ENCODE results near the gene PRKACB. TPM values are rescaled to one million over a fixed set of nuclear protein-coding genes. Genes with fewer than 3 reads are reported as not detected.

The PRKACB gene
- total RNA-seq, 1 experiment from 2014 or later, result 3.4 TPM

- H3K27me3 ChIP-seq (replicated peaks; ENCODE audit: control insufficient read depth, insufficient read depth, low read length), result no peaks in the 10 kb centered on the region
- Mint-ChIP-seq H3K27ac (ENCODE audit: unreplicated experiment) (no peak overlapping the region), H3K4me3 (ENCODE audit: unreplicated experiment) (no peak overlapping the region), H3K4me1 (ENCODE audit: low read depth, unreplicated experiment) (peaks cover 8% of the 10 kb centered on the region), H3K9me3 (ENCODE audit: unreplicated experiment) (no peaks in the 10 kb centered on the region), H3K27me3 (ENCODE audit: insufficient read depth, unreplicated experiment) (no peaks in the 10 kb centered on the region), H3K36me3 (ENCODE audit: insufficient read depth, unreplicated experiment) (no peaks in the 10 kb centered on the region)
- intact Hi-C loops (cut with micrococcal nuclease; ENCODE audit: unreplicated experiment), result no loop called here
- ChIA-PET POLR2A (no interaction called here), CTCF (no interaction called here)
- no peaks in the 10 kb centered on the region for H3K9me3 ChIP-seq
- no peak overlapping the region for H3K4me3 ChIP-seq (ENCODE audit: low read depth, low read length)
- no peak for TF ChIP-seq CTCF (IDR thresholded peaks at IDR 0.05; ENCODE audit: insufficient read depth in 1 of 2, low read depth in 1 of 2, low read length in 1 of 2, severe bottlenecking in 1 of 2, unreplicated experiment in 1 of 2)
- BruUV-seq (replicated peaks), result no TSS peak
- DNase-seq, result no peak
- peaks cover 4% of the 10 kb centered on the region for H3K4me1 ChIP-seq
- no peaks in the 10 kb centered on the region for H3K36me3 ChIP-seq (ENCODE audit: control insufficient read depth, insufficient read depth, low read length)
Measured at GRCh38 chr1:84170171-84170570, 26.1 kb downstream of the PRKACB start.

- intact Hi-C loops (cut with micrococcal nuclease; ENCODE audit: unreplicated experiment), result no loop called here
- no peak for TF ChIP-seq CTCF (IDR thresholded peaks at IDR 0.05; ENCODE audit: insufficient read depth in 1 of 2, low read depth in 1 of 2, low read length in 1 of 2, severe bottlenecking in 1 of 2, unreplicated experiment in 1 of 2)
- POLR2A ChIA-PET, result no interaction called here
Measured at GRCh38 chr1:84171481-84171880, 27.4 kb downstream of the PRKACB start.

GRCh38 chr1:84174051-84174556 is 30.0 kb downstream of the PRKACB start:
- no peaks in the 10 kb centered on the region for H3K27me3 ChIP-seq (replicated peaks; ENCODE audit: control insufficient read depth, insufficient read depth, low read length)
- no peak for TF ChIP-seq CTCF (IDR thresholded peaks at IDR 0.05; ENCODE audit: insufficient read depth in 1 of 2, low read depth in 1 of 2, low read length in 1 of 2, severe bottlenecking in 1 of 2, unreplicated experiment in 1 of 2)
- Mint-ChIP-seq H3K36me3 (ENCODE audit: insufficient read depth, unreplicated experiment) (no peaks in the 10 kb centered on the region), H3K27me3 (ENCODE audit: insufficient read depth, unreplicated experiment) (no peaks in the 10 kb centered on the region), H3K27ac (ENCODE audit: unreplicated experiment) (peak overlapping the region; percentile 11), H3K9me3 (ENCODE audit: unreplicated experiment) (no peaks in the 10 kb centered on the region), H3K4me3 (ENCODE audit: unreplicated experiment) (no peak overlapping the region), H3K4me1 (ENCODE audit: low read depth, unreplicated experiment) (peaks cover 8% of the 10 kb centered on the region)
- no peaks in the 10 kb centered on the region for H3K9me3 ChIP-seq
- DNase-seq, result peak in 1 of 2 experiments; percentile 26
- ChIA-PET POLR2A (no interaction called here), CTCF (no interaction called here)
- intact Hi-C loops (cut with micrococcal nuclease; ENCODE audit: unreplicated experiment), result no loop called here
- H3K4me1 ChIP-seq, result peaks cover 4% of the 10 kb centered on the region
- no TSS peak for BruUV-seq (replicated peaks)
- H3K36me3 ChIP-seq (ENCODE audit: control insufficient read depth, insufficient read depth, low read length), result no peaks in the 10 kb centered on the region
- no peak overlapping the region for H3K4me3 ChIP-seq (ENCODE audit: low read depth, low read length)

More at GRCh38 chr1:84171481-84171880, 27.4 kb downstream of the PRKACB start:
- CTCF ChIA-PET, result no interaction called here
- Mint-ChIP-seq H3K27me3 (ENCODE audit: insufficient read depth, unreplicated experiment) (no peaks in the 10 kb centered on the region), H3K4me1 (ENCODE audit: low read depth, unreplicated experiment) (peaks cover 8% of the 10 kb centered on the region), H3K9me3 (ENCODE audit: unreplicated experiment) (no peaks in the 10 kb centered on the region), H3K4me3 (ENCODE audit: unreplicated experiment) (no peak overlapping the region), H3K36me3 (ENCODE audit: insufficient read depth, unreplicated experiment) (no peaks in the 10 kb centered on the region), H3K27ac (ENCODE audit: unreplicated experiment) (no peak overlapping the region)
- Histone ChIP-seq H3K9me3 (no peaks in the 10 kb centered on the region), H3K4me1 (peaks cover 4% of the 10 kb centered on the region), H3K27me3 (replicated peaks; ENCODE audit: control insufficient read depth, insufficient read depth, low read length) (no peaks in the 10 kb centered on the region), H3K4me3 (ENCODE audit: low read depth, low read length) (no peak overlapping the region), H3K36me3 (ENCODE audit: control insufficient read depth, insufficient read depth, low read length) (no peaks in the 10 kb centered on the region)
- DNase-seq, result no peak
- no TSS peak for BruUV-seq (replicated peaks)
